ENCODE data around the gene HIBCH. TPM values are rescaled to one million over a fixed set of nuclear protein-coding genes. Genes with fewer than 3 reads are reported as not detected.

Gene HIBCH
- total and polyA plus RNA-seq, 2 of the 13 experiments (the other 11 are each of a cell fraction or from before 2014, with no cell fraction given) = 18.8 to 49.5 TPM

- TF ChIP-seq IRF9 (CRISPR knock-in tag; IDR thresholded peaks at IDR 0.05; ENCODE audit: borderline replicate concordance) (peak; percentile 90), ZFP36 (IDR thresholded peaks at IDR 0.05; ENCODE audit: borderline replicate concordance, low read depth, low read length, partially characterized antibody) (no peak), SMC3 (IDR thresholded peaks at IDR 0.05; ENCODE audit: low read length) (no peak; the same call in 1 of the 2 replicates), HNRNPK (IDR thresholded peaks at IDR 0.05; ENCODE audit: low read depth, low read length, poor library complexity, severe bottlenecking) (peak; percentile 46), DPF2 (CRISPR knock-in tag; IDR thresholded peaks at IDR 0.05; ENCODE audit: borderline replicate concordance, low read depth) (peak; percentile 5; the same call in 1 of the 2 replicates), ZNF232 (CRISPR knock-in tag; IDR thresholded peaks at IDR 0.05; ENCODE audit: borderline replicate concordance) (peak; percentile 89), FOXM1 (CRISPR knock-in tag; IDR thresholded peaks at IDR 0.05) (no peak), ZNF564 (CRISPR knock-in tag; IDR thresholded peaks at IDR 0.05) (peak; percentile 45; the same call in 1 of the 2 replicates), ZFP62 (CRISPR knock-in tag; IDR thresholded peaks at IDR 0.05) (no peak), NFE2L1 (CRISPR knock-in tag; IDR thresholded peaks at IDR 0.05; ENCODE audit: borderline replicate concordance) (no peak)
- TF ChIP-seq, protein P1, sequence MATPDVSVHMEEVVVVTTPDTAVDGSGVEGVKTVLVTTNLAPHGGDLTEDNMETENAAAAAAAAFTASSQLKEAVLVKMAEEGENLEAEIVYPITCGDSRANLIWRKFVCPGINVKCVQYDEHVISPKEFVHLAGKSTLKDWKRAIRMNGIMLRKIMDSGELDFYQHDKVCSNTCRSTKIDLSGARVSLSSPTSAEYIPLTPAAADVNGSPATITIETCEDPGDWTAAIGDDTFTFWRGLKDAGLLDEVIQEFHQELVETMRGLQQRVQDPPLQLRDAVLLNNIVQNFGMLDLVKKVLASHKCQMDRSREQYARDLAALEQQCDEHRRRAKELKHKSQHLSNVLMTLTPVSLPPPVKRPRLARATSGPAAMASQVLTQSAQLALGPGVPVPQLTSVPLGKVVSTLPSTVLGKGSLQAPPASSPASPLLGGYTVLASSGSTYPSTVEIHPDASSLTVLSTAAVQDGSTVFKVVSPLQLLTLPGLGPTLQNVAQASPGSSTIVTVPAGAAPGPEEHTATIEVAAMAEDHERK (CRISPR knock-in tag; IDR thresholded peaks at IDR 0.05; ENCODE audit: low read depth) = no peak
- TF ChIP-seq, protein P2, sequence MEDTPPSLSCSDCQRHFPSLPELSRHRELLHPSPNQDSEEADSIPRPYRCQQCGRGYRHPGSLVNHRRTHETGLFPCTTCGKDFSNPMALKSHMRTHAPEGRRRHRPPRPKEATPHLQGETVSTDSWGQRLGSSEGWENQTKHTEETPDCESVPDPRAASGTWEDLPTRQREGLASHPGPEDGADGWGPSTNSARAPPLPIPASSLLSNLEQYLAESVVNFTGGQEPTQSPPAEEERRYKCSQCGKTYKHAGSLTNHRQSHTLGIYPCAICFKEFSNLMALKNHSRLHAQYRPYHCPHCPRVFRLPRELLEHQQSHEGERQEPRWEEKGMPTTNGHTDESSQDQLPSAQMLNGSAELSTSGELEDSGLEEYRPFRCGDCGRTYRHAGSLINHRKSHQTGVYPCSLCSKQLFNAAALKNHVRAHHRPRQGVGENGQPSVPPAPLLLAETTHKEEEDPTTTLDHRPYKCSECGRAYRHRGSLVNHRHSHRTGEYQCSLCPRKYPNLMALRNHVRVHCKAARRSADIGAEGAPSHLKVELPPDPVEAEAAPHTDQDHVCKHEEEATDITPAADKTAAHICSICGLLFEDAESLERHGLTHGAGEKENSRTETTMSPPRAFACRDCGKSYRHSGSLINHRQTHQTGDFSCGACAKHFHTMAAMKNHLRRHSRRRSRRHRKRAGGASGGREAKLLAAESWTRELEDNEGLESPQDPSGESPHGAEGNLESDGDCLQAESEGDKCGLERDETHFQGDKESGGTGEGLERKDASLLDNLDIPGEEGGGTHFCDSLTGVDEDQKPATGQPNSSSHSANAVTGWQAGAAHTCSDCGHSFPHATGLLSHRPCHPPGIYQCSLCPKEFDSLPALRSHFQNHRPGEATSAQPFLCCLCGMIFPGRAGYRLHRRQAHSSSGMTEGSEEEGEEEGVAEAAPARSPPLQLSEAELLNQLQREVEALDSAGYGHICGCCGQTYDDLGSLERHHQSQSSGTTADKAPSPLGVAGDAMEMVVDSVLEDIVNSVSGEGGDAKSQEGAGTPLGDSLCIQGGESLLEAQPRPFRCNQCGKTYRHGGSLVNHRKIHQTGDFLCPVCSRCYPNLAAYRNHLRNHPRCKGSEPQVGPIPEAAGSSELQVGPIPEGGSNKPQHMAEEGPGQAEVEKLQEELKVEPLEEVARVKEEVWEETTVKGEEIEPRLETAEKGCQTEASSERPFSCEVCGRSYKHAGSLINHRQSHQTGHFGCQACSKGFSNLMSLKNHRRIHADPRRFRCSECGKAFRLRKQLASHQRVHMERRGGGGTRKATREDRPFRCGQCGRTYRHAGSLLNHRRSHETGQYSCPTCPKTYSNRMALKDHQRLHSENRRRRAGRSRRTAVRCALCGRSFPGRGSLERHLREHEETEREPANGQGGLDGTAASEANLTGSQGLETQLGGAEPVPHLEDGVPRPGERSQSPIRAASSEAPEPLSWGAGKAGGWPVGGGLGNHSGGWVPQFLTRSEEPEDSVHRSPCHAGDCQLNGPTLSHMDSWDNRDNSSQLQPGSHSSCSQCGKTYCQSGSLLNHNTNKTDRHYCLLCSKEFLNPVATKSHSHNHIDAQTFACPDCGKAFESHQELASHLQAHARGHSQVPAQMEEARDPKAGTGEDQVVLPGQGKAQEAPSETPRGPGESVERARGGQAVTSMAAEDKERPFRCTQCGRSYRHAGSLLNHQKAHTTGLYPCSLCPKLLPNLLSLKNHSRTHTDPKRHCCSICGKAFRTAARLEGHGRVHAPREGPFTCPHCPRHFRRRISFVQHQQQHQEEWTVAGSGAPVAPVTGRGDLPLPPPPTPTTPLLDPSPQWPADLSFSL (CRISPR knock-in tag; IDR thresholded peaks at IDR 0.05) = no peak
- TF ChIP-seq, protein P3, sequence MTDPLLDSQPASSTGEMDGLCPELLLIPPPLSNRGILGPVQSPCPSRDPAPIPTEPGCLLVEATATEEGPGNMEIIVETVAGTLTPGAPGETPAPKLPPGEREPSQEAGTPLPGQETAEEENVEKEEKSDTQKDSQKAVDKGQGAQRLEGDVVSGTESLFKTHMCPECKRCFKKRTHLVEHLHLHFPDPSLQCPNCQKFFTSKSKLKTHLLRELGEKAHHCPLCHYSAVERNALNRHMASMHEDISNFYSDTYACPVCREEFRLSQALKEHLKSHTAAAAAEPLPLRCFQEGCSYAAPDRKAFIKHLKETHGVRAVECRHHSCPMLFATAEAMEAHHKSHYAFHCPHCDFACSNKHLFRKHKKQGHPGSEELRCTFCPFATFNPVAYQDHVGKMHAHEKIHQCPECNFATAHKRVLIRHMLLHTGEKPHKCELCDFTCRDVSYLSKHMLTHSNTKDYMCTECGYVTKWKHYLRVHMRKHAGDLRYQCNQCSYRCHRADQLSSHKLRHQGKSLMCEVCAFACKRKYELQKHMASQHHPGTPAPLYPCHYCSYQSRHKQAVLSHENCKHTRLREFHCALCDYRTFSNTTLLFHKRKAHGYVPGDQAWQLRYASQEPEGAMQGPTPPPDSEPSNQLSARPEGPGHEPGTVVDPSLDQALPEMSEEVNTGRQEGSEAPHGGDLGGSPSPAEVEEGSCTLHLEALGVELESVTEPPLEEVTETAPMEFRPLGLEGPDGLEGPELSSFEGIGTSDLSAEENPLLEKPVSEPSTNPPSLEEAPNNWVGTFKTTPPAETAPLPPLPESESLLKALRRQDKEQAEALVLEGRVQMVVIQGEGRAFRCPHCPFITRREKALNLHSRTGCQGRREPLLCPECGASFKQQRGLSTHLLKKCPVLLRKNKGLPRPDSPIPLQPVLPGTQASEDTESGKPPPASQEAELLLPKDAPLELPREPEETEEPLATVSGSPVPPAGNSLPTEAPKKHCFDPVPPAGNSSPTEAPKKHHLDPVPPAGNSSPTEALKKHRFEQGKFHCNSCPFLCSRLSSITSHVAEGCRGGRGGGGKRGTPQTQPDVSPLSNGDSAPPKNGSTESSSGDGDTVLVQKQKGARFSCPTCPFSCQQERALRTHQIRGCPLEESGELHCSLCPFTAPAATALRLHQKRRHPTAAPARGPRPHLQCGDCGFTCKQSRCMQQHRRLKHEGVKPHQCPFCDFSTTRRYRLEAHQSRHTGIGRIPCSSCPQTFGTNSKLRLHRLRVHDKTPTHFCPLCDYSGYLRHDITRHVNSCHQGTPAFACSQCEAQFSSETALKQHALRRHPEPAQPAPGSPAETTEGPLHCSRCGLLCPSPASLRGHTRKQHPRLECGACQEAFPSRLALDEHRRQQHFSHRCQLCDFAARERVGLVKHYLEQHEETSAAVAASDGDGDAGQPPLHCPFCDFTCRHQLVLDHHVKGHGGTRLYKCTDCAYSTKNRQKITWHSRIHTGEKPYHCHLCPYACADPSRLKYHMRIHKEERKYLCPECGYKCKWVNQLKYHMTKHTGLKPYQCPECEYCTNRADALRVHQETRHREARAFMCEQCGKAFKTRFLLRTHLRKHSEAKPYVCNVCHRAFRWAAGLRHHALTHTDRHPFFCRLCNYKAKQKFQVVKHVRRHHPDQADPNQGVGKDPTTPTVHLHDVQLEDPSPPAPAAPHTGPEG (CRISPR knock-in tag; IDR thresholded peaks at IDR 0.05) = peak; percentile 58
These were observed 139.1 kb downstream of the HIBCH start (continued) for GRCh38 chr2:190180313-190181122.
